Measurements from ENCODE around the gene CD2BP2.
A peak's percentile ranks its signal among the peaks of the same experiment; 100 is the strongest.
"Not testable (repeated sequence)": the region's sequence is repeated elsewhere in the genome, so short reads cannot be mapped to it uniquely, and the experiment has no call there.

CD2BP2 gene

GRCh38 chr16:30341971-30342370 is 13.1 kb downstream of the CD2BP2 start:
- DNase-seq = not testable (repeated sequence)

DNA sequence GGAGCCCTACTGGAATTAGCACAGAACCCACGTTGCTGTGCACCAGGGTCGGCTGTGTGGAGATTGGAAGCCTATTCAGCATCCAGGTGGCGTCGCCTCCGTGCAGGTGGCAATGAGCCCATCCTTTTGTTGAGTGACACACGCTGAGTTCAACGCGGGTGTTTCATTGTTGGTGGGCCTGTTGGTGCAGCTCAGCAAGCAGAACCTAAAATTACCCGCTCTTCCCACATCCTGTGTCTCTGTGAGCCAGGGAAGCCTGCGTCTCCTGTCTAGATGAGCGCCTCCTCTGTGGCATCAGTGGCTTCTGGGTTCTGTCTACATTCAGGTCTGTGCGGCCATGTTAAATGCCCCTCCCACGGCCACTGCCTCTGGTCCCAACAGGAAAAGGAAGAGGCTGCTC is 14.5 kb downstream of the CD2BP2 start:
- DNase-seq = no peak

DNA sequence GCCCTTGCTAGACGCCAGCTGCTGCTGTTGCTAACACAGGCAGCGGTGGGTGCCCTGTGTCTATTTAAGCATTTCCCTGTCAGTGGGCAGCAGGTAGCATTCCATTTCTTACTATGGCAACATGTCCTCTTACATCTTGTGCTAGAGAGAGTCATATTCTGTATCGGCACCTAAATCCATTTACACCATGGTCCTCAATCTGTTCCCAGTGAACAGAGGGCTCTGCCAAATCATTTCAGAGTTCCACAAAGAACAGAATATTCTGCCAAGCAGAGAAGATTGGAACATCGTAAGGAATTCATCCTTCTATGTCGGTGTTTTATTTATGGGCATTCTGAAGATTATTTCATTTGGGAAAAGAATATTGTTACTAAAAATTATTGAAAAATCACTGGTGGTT is 16.4 kb downstream of the CD2BP2 start:
- not testable (repeated sequence) for DNase-seq

GRCh38 chr16:30337964-30338357 is 17.1 kb downstream of the CD2BP2 start:
- not testable (repeated sequence) for DNase-seq

- no peak for DNase-seq
These were observed 19.3 kb downstream of the CD2BP2 start for GRCh38 chr16:30335598-30336474.

GRCh38 chr16:30335028-30335597 is 20.0 kb downstream of the CD2BP2 start:
- peak; percentile 93 for DNase-seq

GRCh38 chr16:30334473-30334989 is 20.6 kb downstream of the CD2BP2 start:
- DNase-seq = peak; percentile 56

DNA sequence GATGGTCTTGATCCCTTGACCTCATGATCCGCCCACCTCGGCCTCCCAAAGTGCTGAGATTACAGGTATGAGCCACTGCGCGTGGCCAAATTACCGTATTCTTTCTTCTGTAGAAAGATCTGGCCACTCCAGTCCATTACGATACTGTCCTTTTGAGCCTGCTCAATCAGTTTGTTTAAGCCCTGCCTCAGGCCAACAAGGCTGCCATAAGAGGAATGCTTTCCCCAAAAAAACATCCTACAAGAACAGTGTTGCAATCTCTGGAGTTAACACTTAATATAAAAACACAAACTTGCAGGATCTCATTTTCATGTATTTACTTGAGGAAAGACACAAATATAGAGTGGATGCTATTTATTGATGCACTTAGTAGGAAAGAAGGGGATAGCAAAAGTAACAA is 30.9 kb downstream of the CD2BP2 start:
- DNase-seq = not testable (repeated sequence)

- not testable (repeated sequence) for DNase-seq
These were observed 36.5 kb downstream of the CD2BP2 start for GRCh38 chr16:30318647-30319046.

- not testable (repeated sequence) for DNase-seq
These were observed 44.2 kb downstream of the CD2BP2 start for GRCh38 chr16:30310937-30311336.

GRCh38 chr16:30309255-30309654 is 45.9 kb downstream of the CD2BP2 start:
- not testable (repeated sequence) for DNase-seq
